ENCODE results near the gene COL23A1.
A peak's percentile ranks its signal among the peaks of the same experiment; 100 is the strongest.

The COL23A1 gene

GRCh38 chr5:178429156-178429468 is 161.1 kb downstream of the COL23A1 start:
- TF ChIP-seq GATA3 (IDR thresholded peaks at IDR 0.05; ENCODE audit: low read depth, low read length) (no peak), GATA2 (IDR thresholded peaks at IDR 0.05; ENCODE audit: low read depth, low read length) (no peak)

- no peak for TF ChIP-seq GATA2 (IDR thresholded peaks at IDR 0.05; ENCODE audit: low read depth, low read length)
- no peak for TF ChIP-seq GATA3 (IDR thresholded peaks at IDR 0.05; ENCODE audit: low read depth, low read length)
Observed at GRCh38 chr5:178428341-178429155, 161.6 kb downstream of the COL23A1 start.

- TF ChIP-seq GATA2 (IDR thresholded peaks at IDR 0.05; ENCODE audit: low read depth, low read length) (no peak), GATA3 (IDR thresholded peaks at IDR 0.05; ENCODE audit: low read depth, low read length) (no peak)
Observed at GRCh38 chr5:178427576-178428197, 162.5 kb downstream of the COL23A1 start.

- TF ChIP-seq GATA2 (IDR thresholded peaks at IDR 0.05; ENCODE audit: low read depth, low read length) (no peak), GATA3 (IDR thresholded peaks at IDR 0.05; ENCODE audit: low read depth, low read length) (no peak)
Observed at GRCh38 chr5:178426326-178427130, 163.7 kb downstream of the COL23A1 start.

- TF ChIP-seq GATA3 (IDR thresholded peaks at IDR 0.05; ENCODE audit: low read depth, low read length) = no peak
- no peak for TF ChIP-seq GATA2 (IDR thresholded peaks at IDR 0.05; ENCODE audit: low read depth, low read length)
Observed at GRCh38 chr5:178425621-178426068, 164.5 kb downstream of the COL23A1 start.

GRCh38 chr5:178424810-178425177 is 165.4 kb downstream of the COL23A1 start:
- TF ChIP-seq GATA2 (IDR thresholded peaks at IDR 0.05; ENCODE audit: low read depth, low read length) (no peak), GATA3 (IDR thresholded peaks at IDR 0.05; ENCODE audit: low read depth, low read length) (no peak)

- TF ChIP-seq GATA2 (IDR thresholded peaks at IDR 0.05; ENCODE audit: low read depth, low read length) (peak; percentile 66), GATA3 (IDR thresholded peaks at IDR 0.05; ENCODE audit: low read depth, low read length) (no peak)
Observed at GRCh38 chr5:178423901-178424809, 166.0 kb downstream of the COL23A1 start.

GRCh38 chr5:178423431-178423830 is 166.8 kb downstream of the COL23A1 start:
- TF ChIP-seq GATA2 (IDR thresholded peaks at IDR 0.05; ENCODE audit: low read depth, low read length) = no peak
- no peak for TF ChIP-seq GATA3 (IDR thresholded peaks at IDR 0.05; ENCODE audit: low read depth, low read length)

GRCh38 chr5:178422400-178422775 is 167.8 kb downstream of the COL23A1 start:
- TF ChIP-seq GATA2 (IDR thresholded peaks at IDR 0.05; ENCODE audit: low read depth, low read length) (no peak), GATA3 (IDR thresholded peaks at IDR 0.05; ENCODE audit: low read depth, low read length) (no peak)

GRCh38 chr5:178421699-178422399 is 168.3 kb downstream of the COL23A1 start:
- TF ChIP-seq GATA2 (IDR thresholded peaks at IDR 0.05; ENCODE audit: low read depth, low read length) (no peak), GATA3 (IDR thresholded peaks at IDR 0.05; ENCODE audit: low read depth, low read length) (no peak)

GRCh38 chr5:178421128-178421527 is 169.1 kb downstream of the COL23A1 start:
- TF ChIP-seq GATA3 (IDR thresholded peaks at IDR 0.05; ENCODE audit: low read depth, low read length) (no peak), GATA2 (IDR thresholded peaks at IDR 0.05; ENCODE audit: low read depth, low read length) (no peak)

- TF ChIP-seq GATA3 (IDR thresholded peaks at IDR 0.05; ENCODE audit: low read depth, low read length) (no peak), GATA2 (IDR thresholded peaks at IDR 0.05; ENCODE audit: low read depth, low read length) (no peak)
Observed at GRCh38 chr5:178420354-178420781, 169.8 kb downstream of the COL23A1 start.

GRCh38 chr5:178419651-178420050 is 170.5 kb downstream of the COL23A1 start:
- TF ChIP-seq GATA3 (IDR thresholded peaks at IDR 0.05; ENCODE audit: low read depth, low read length) (no peak), GATA2 (IDR thresholded peaks at IDR 0.05; ENCODE audit: low read depth, low read length) (no peak)

All from SH-SY5Y (cell line).